AG04450 (cell line): Measurements from ENCODE around the gene PHLDA3. TPM values are rescaled to one million over a fixed set of nuclear protein-coding genes. Genes with fewer than 3 reads are reported as not detected.

Experiments used
- CTCF ChIA-PET: fragments of 300-600, 350-600 bp; formaldehyde crosslinking; extraction: SDS; loops from one replicate; lab custom pipeline; 2022; ENCODE audit warnings: antibody characterized with exemption, inconsistent platforms; lab: Charles Lee
- POLR2A ChIA-PET: fragments of 350-600 bp; formaldehyde crosslinking; extraction: SDS; loops from one replicate; lab custom pipeline; 2021; ENCODE audit warnings: antibody characterized with exemption, inconsistent platforms; lab: Yijun Ruan, JAX
- DNase-seq: peaks from one replicate; pipeline ENCODE4 v3.0.0-alpha.2; 2011; ENCODE audit warnings: low read depth, low spot score
- H3K27ac ChIP-seq: one replicate; pipeline ENCODE4 v1.5.1; 2012; ENCODE audit warnings: low read depth, low read length, control low read depth
- H3K27me3 ChIP-seq: one replicate; pipeline ENCODE4 v1.6.0; 2012; ENCODE audit warnings: low read length; ENCODE audit not compliant: control insufficient read depth, insufficient read depth
- H3K4me3 ChIP-seq: 2 replicates; pipeline ENCODE4 v1.5.1; 2011; ENCODE audit warnings: mild to moderate bottlenecking, low read depth, low read length, control low read depth
- H3K9me3 ChIP-seq: 2 replicates; pipeline ENCODE4 v1.5.1; 2012; ENCODE audit warnings: low read length; ENCODE audit not compliant: control insufficient read depth, insufficient read depth
- polyA plus RNA-seq: library from polyadenylated mRNA; depleted of rRNA; stranded (reverse); fragments of >200 nt; gene quantifications from 2 replicates; pipeline ENCODE4 v1.2.3, GENCODE V29; 2011
- TF ChIP-seq, protein P1 (sequence below): IDR thresholded peaks from 2 replicates; pipeline ENCODE4 v1.5.1; 2011; ENCODE audit warnings: low read depth, low read length, control low read depth, inconsistent platforms

The PHLDA3 gene
- polyA plus RNA-seq, 1 experiment = 58.9 TPM

DNA sequence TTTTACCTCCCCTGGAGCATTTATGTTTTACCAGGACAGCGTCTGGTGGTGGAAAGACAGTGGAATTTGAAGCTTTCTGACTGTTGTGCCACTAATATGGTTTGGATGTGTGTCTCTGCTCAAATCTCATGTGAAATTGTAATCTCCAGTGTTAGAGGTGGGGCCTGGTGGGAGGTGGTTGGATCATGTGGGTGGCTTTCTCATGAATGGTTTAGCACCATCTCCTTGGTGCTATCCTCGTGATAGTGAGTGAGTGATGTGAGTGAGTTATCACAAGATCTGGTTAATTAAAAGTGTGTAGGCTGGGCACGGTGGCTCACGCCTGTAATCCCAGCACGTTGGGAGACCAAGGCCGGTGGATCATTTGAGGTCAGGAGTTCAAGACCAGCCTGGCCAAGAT, 23.7 kb downstream of the PHLDA3 start:
- Histone ChIP-seq H3K4me3 (no peak overlapping the region), H3K27ac (no peak overlapping the region), H3K9me3 (no peaks in the 10 kb centered on the region), H3K27me3 (no peaks in the 10 kb centered on the region)
- ChIA-PET POLR2A (interaction anchor here (0.5 kb wide), 1 partner anchor 22 kb away, joined by 4 read pairs; no protein-coding TSS in a partner anchor), CTCF (interaction anchor here (1.1 to 8.1 kb wide), 4 partner anchors 10 to 99 kb away, joined by 3 to 111 read pairs (median 38); no protein-coding TSS in a partner anchor)
- no peak for DNase-seq
- TF ChIP-seq, protein P1, sequence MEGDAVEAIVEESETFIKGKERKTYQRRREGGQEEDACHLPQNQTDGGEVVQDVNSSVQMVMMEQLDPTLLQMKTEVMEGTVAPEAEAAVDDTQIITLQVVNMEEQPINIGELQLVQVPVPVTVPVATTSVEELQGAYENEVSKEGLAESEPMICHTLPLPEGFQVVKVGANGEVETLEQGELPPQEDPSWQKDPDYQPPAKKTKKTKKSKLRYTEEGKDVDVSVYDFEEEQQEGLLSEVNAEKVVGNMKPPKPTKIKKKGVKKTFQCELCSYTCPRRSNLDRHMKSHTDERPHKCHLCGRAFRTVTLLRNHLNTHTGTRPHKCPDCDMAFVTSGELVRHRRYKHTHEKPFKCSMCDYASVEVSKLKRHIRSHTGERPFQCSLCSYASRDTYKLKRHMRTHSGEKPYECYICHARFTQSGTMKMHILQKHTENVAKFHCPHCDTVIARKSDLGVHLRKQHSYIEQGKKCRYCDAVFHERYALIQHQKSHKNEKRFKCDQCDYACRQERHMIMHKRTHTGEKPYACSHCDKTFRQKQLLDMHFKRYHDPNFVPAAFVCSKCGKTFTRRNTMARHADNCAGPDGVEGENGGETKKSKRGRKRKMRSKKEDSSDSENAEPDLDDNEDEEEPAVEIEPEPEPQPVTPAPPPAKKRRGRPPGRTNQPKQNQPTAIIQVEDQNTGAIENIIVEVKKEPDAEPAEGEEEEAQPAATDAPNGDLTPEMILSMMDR = no peak

DNA sequence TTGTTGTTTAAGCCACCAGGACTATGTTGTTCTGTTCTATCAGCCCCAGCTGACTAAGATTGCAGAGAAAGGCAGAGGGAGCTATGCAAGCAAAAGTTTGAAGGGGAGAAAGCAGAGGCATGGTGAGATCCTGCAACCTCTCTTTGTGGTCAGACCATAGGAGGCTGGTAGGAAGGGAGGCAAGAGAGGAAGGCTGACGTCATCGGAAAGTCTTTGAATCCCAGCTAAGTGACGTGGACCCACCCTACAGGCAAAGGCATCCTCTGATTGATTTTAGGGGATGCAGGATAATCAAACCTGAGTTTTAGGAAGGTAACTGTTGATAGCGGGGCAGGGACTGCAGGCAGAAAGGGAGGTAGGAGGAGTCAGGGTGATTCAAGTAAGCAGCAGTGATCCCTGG, 24.2 kb downstream of the PHLDA3 start:
- ChIA-PET CTCF (interaction anchor here (0.8 to 8.1 kb wide), 4 partner anchors 9 to 99 kb away, joined by 3 to 67 read pairs (median 9); no protein-coding TSS in a partner anchor), POLR2A (no interaction called here)
- TF ChIP-seq, protein P1 = no peak
- no peaks in the 10 kb centered on the region for H3K27me3 ChIP-seq
- no peaks in the 10 kb centered on the region for H3K9me3 ChIP-seq
- DNase-seq = no peak
- H3K4me3 ChIP-seq = no peak overlapping the region
- no peak overlapping the region for H3K27ac ChIP-seq

DNA sequence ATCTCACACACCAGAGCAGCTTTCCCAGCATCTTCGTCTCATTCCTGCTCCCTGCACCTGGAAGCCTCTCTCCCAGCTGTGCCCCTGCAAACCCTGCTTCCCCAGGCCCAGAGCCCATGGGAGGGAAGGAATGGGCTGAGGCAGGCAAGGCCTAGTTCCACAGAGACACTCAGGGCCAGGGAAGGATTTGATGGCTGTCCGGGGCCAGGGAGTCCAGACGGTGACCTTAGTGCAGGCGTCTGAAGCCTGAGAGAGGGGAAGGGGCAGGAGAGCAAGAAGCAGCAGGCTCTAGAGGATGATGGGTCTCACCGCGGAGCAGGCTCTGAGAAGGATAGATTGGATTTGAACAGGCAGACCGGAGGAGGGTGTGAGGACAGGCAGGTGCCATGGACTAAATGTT, 25.2 kb downstream of the PHLDA3 start:
- ChIA-PET CTCF (interaction anchor here (1.6 to 8.1 kb wide), 2 partner anchors 8 to 69 kb away, joined by 10 to 67 read pairs; no protein-coding TSS in a partner anchor), POLR2A (interaction anchor here (0.7 kb wide), 1 partner anchor 1031 kb away, joined by 3 read pairs; no protein-coding TSS in a partner anchor)
- Histone ChIP-seq H3K4me3 (no peak overlapping the region), H3K27me3 (no peaks in the 10 kb centered on the region), H3K27ac (no peak overlapping the region), H3K9me3 (no peaks in the 10 kb centered on the region)
- no peak for DNase-seq
- TF ChIP-seq, protein P1 = no peak

DNA sequence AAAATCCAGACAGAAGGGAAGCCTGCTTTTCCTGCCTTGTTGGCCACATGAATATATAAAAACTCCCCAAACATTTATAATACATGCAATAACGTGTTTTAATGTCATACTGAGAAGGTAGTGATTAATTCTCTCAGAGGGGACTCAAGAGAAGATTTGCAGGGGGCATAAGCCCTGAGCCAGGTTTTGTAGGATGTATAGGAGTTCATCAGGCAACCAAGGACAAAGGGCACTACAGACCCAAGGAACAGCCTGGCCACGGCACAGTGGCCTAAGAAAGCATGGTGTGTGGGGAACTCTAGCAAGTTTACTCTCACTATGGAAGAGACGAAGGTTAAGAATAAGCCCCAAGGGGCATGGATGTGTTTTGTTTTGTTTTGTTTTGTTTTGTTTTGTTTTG, 32.0 kb downstream of the PHLDA3 start:
- TF ChIP-seq, protein P1 = no peak
- Histone ChIP-seq H3K27ac (no peak overlapping the region), H3K9me3 (no peaks in the 10 kb centered on the region), H3K27me3 (no peaks in the 10 kb centered on the region), H3K4me3 (no peak overlapping the region)
- DNase-seq = no peak
- CTCF ChIA-PET = interaction anchor here (0.7 to 5.9 kb wide), 6 partner anchors 11 to 90 kb away, joined by 3 to 135 read pairs (median 14); no protein-coding TSS in a partner anchor
- POLR2A ChIA-PET = interaction anchor here (1.8 to 2.0 kb wide), 2 partner anchors 24 to 32 kb away, joined by 18 to 22 read pairs; partner anchors contain the start of gene PHLDA3

DNA sequence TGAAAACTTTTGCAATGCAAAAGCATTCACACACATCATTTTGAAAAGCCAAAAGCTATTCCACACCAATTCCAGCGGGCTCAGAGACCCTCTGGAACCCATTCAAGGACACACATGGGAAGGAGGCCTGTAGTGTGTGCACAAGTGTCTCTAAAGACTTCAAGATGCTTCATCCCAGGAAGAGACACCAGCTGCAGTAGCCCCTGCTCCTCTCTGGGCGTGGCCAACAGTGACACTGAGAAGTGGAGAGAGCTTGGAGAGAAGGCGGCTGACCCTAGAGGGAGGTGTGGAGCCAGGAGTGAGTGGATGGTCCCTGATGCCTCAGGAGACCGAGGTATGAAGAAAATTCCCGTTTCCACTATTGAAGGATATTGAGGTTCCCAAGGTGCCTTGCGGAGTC, 32.6 kb downstream of the PHLDA3 start:
- peaks cover 4% of the 10 kb centered on the region for H3K27me3 ChIP-seq
- DNase-seq = no peak
- TF ChIP-seq, protein P1 = peak; percentile 36
- no peak overlapping the region for H3K27ac ChIP-seq
- POLR2A ChIA-PET = interaction anchor here (0.8 to 2.0 kb wide), 5 partner anchors 25 to 104 kb away, joined by 4 to 22 read pairs (median 5); partner anchors contain the start of gene PHLDA3
- no peaks in the 10 kb centered on the region for H3K9me3 ChIP-seq
- CTCF ChIA-PET = interaction anchor here (0.6 to 5.9 kb wide), 19 partner anchors 10 to 281 kb away, joined by 3 to 135 read pairs (median 7); no protein-coding TSS in a partner anchor
- no peak overlapping the region for H3K4me3 ChIP-seq
